ENCODE measurements around the gene NDUFA3. TPM values are rescaled to one million over a fixed set of nuclear protein-coding genes. Genes with fewer than 3 reads are reported as not detected.

The NDUFA3 gene
- total and polyA plus RNA-seq, 10 of the 15 experiments (the other 5 are each of a cell fraction or from before 2014, with no cell fraction given), result 40.0 to 335 (median 153) TPM

DNA sequence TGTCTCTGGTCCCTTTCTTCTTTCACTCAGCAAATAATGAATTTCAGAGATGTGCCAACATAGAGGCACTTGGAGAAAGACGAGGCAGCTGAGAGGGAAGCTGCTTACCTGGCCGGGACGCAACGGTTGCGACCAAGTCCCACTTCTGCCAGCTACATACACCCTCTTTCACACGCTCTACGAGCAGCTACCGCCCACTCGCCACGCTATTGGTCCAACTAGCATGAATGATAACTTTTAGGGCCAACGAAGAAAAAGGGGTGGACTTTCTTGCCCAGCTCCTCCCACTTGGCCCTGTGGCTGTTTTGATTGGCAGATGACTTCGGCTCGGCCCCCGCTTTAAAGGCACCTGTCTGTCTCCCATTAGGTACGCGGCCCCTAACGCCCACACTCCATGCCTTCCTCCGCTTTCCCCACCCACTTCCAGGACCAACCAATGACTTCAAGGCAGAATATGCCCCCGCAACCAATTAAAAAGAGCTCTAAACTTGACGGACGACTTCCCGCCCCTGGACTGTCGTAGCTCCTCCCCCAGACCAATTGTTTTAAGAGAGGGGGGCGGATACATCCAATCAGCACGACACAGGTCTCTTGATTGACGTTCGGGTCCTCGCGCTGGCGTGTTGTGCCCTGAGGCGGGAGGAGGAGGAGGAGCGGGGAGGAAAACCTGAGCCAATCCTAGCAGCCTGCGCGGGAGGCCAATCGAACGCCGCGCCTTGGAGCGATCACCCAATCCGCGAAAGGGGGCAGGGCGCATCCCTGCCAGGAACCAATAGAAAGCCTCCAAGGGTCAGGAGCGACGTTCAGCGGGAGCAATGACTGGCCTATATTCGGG, 34.4 kb downstream of the NDUFA3 start (continued):
- no peak for TF ChIP-seq ZNF217 (IDR thresholded peaks at IDR 0.05)
- TF ChIP-seq NRF1 (conservative IDR thresholded peaks at IDR 0.05; ENCODE audit: low read depth, low read length), result no peak; the same call in 1 of the 2 replicates
- TF ChIP-seq, protein P1, sequence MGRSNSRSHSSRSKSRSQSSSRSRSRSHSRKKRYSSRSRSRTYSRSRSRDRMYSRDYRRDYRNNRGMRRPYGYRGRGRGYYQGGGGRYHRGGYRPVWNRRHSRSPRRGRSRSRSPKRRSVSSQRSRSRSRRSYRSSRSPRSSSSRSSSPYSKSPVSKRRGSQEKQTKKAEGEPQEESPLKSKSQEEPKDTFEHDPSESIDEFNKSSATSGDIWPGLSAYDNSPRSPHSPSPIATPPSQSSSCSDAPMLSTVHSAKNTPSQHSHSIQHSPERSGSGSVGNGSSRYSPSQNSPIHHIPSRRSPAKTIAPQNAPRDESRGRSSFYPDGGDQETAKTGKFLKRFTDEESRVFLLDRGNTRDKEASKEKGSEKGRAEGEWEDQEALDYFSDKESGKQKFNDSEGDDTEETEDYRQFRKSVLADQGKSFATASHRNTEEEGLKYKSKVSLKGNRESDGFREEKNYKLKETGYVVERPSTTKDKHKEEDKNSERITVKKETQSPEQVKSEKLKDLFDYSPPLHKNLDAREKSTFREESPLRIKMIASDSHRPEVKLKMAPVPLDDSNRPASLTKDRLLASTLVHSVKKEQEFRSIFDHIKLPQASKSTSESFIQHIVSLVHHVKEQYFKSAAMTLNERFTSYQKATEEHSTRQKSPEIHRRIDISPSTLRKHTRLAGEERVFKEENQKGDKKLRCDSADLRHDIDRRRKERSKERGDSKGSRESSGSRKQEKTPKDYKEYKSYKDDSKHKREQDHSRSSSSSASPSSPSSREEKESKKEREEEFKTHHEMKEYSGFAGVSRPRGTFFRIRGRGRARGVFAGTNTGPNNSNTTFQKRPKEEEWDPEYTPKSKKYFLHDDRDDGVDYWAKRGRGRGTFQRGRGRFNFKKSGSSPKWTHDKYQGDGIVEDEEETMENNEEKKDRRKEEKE (IDR thresholded peaks at IDR 0.05), result no peak
- TF ChIP-seq EGR1 (IDR thresholded peaks at IDR 0.05; ENCODE audit: borderline replicate concordance in 1 of 2, low read depth in 2 of 2, low read length in 2 of 2), result peak in 1 of 2 experiments; percentile 85; a peak in 2 of 3 replicates
- TF ChIP-seq ESRRA (IDR thresholded peaks at IDR 0.05; ENCODE audit: low read length), result no peak
- TF ChIP-seq POU2F2 (IDR thresholded peaks at IDR 0.05; ENCODE audit: borderline replicate concordance, low read depth, low read length), result peak; percentile 47; the same call in 1 of the 3 replicates
- peak; percentile 94 for TF ChIP-seq DPF2 (IDR thresholded peaks at IDR 0.05)
- no peak for TF ChIP-seq SIX5 (IDR thresholded peaks at IDR 0.05; ENCODE audit: low read depth, low read length, severe bottlenecking)
- TF ChIP-seq ETV6 (conservative IDR thresholded peaks at IDR 0.05 in 1 of 2, IDR thresholded peaks at IDR 0.05 in 1 of 2; ENCODE audit: borderline replicate concordance in 1 of 2, low read depth in 1 of 2), result no peak
- 0 out of 2 replicates have a peak, but pooled peaks have one; percentile 12 for TF ChIP-seq BACH1 (IDR thresholded peaks at IDR 0.05; ENCODE audit: borderline replicate concordance)
- TF ChIP-seq ZNF207 (IDR thresholded peaks at IDR 0.05; ENCODE audit: borderline replicate concordance), result 0 out of 2 replicates have a peak, but pooled peaks have one; percentile 42
- no peak for TF ChIP-seq EZH2 (IDR thresholded peaks at IDR 0.05; ENCODE audit: borderline replicate concordance, control insufficient read depth, low read depth, low read length)
- TF ChIP-seq ZNF384 (IDR thresholded peaks at IDR 0.05; ENCODE audit: borderline replicate concordance, low read depth, low read length), result no peak
- TF ChIP-seq RAD51 (IDR thresholded peaks at IDR 0.05), result no peak
- no peak for TF ChIP-seq YY1 (IDR thresholded peaks at IDR 0.05; ENCODE audit: low read depth, low read length)
- TF ChIP-seq, protein P2, sequence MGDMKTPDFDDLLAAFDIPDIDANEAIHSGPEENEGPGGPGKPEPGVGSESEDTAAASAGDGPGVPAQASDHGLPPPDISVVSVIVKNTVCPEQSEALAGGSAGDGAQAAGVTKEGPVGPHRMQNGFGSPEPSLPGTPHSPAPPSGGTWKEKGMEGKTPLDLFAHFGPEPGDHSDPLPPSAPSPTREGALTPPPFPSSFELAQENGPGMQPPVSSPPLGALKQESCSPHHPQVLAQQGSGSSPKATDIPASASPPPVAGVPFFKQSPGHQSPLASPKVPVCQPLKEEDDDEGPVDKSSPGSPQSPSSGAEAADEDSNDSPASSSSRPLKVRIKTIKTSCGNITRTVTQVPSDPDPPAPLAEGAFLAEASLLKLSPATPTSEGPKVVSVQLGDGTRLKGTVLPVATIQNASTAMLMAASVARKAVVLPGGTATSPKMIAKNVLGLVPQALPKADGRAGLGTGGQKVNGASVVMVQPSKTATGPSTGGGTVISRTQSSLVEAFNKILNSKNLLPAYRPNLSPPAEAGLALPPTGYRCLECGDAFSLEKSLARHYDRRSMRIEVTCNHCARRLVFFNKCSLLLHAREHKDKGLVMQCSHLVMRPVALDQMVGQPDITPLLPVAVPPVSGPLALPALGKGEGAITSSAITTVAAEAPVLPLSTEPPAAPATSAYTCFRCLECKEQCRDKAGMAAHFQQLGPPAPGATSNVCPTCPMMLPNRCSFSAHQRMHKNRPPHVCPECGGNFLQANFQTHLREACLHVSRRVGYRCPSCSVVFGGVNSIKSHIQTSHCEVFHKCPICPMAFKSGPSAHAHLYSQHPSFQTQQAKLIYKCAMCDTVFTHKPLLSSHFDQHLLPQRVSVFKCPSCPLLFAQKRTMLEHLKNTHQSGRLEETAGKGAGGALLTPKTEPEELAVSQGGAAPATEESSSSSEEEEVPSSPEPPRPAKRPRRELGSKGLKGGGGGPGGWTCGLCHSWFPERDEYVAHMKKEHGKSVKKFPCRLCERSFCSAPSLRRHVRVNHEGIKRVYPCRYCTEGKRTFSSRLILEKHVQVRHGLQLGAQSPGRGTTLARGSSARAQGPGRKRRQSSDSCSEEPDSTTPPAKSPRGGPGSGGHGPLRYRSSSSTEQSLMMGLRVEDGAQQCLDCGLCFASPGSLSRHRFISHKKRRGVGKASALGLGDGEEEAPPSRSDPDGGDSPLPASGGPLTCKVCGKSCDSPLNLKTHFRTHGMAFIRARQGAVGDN (IDR thresholded peaks at IDR 0.05), result no peak
- TF ChIP-seq, protein P3, sequence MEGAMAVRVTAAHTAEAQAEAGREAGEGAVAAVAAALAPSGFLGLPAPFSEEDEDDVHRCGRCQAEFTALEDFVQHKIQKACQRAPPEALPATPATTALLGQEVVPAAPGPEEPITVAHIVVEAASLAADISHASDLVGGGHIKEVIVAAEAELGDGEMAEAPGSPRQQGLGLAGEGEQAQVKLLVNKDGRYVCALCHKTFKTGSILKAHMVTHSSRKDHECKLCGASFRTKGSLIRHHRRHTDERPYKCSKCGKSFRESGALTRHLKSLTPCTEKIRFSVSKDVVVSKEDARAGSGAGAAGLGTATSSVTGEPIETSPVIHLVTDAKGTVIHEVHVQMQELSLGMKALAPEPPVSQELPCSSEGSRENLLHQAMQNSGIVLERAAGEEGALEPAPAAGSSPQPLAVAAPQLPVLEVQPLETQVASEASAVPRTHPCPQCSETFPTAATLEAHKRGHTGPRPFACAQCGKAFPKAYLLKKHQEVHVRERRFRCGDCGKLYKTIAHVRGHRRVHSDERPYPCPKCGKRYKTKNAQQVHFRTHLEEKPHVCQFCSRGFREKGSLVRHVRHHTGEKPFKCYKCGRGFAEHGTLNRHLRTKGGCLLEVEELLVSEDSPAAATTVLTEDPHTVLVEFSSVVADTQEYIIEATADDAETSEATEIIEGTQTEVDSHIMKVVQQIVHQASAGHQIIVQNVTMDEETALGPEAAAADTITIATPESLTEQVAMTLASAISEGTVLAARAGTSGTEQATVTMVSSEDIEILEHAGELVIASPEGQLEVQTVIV (IDR thresholded peaks at IDR 0.05; ENCODE audit: borderline replicate concordance, partially characterized antibody), result peak; percentile 44
- peak; percentile 67; the same call in 1 of the 2 replicates for TF ChIP-seq RFX5 (IDR thresholded peaks at IDR 0.05; ENCODE audit: low read depth, low read length)
- no peak for TF ChIP-seq GATAD2B (conservative IDR thresholded peaks at IDR 0.05; ENCODE audit: low read depth)
- no peak for TF ChIP-seq STAT1 (conservative IDR thresholded peaks at IDR 0.05)
